ENCODE results near the gene ZNF787. TPM values are rescaled to one million over a fixed set of nuclear protein-coding genes. Genes with fewer than 3 reads are reported as not detected.

Gene ZNF787
- total and polyA plus RNA-seq, 4 donors = 2.9 to 23.6 (median 18.8) TPM

DNA sequence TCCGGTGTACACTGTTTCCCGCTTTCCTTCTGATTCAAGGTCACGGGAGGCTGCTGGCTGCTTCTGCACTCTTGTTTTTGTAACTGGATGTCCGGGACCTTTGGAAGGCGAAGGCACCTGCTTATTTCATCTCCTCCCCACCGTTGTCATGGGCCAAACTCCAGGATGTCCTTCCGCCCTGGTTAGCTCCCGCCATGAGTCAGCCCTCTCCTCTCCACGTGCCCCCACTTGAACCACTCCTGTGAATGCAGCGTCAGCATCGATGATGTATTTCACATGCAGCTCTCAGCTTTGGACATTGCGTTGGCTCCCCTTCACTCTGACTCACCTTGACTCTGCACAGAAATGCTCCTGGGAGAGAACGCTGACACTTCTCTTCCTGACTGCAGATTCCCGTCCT is 49.2 kb upstream of the ZNF787 start:
- Histone ChIP-seq H3K9me3 (ENCODE audit: control insufficient read depth in 4 of 4, low read length in 3 of 4) (no peaks in the 10 kb centered on the region), H3K36me3 (ENCODE audit: control insufficient read depth in 4 of 4, insufficient read depth in 3 of 4, low read depth in 1 of 4, low read length in 3 of 4) (no peaks in the 10 kb centered on the region), H3K27me3 (ENCODE audit: control insufficient read depth in 4 of 4, insufficient read depth in 4 of 4, low read length in 3 of 4) (no peaks in the 10 kb centered on the region), H3K9ac (ENCODE audit: low read depth in 1 of 2, low read length in 2 of 2) (no peak overlapping the region), H3K4me1 (ENCODE audit: control insufficient read depth in 4 of 4, insufficient read depth in 4 of 4, low read length in 3 of 4) (peaks cover under 1 to 12% (median 2%) of the 10 kb centered on the region in 4 donors), H3K4me3 (ENCODE audit: low read depth in 1 of 3, low read length in 3 of 3) (no peak overlapping the region), H3K27ac (ENCODE audit: low read depth in 1 of 2, low read length in 2 of 2) (no peak overlapping the region)
- no peak for TF ChIP-seq GABPA (IDR thresholded peaks at IDR 0.05 in 1 of 2, conservative IDR thresholded peaks at IDR 0.05 in 1 of 2)
- 75% methylated on average over 14 of the region's 14 CpGs for WGBS
- no peak for DNase-seq (ENCODE audit: low spot score)

DNA sequence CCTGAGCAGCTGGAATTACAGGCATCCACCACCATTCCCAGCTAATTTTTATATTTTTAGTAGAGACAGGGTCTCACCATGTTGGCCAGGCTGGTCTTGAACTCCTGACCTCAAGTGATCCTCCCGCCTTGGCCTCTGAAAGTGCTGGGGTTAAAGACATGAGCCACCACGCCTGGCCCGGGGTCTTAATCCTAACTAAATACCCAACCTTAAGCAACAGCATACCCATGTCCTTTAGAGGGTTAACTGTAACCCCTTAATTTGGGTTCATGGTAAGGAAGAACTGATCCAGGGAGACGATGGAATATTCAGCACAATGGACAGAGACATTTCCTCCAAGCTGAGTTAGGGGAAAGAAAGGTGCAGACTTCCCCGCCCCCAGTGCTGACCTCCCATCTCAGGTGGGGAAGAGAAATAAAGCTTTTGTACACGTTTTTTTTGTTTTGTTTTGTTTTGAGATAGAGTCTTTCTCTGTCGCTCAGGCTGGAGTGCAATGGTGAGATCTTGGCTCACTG is 46.0 kb upstream of the ZNF787 start:
- no peaks in the 10 kb centered on the region for H3K9me3 ChIP-seq (ENCODE audit: control insufficient read depth in 4 of 4, low read length in 3 of 4)
- no peak for DNase-seq (ENCODE audit: low spot score)
- H3K9ac ChIP-seq (ENCODE audit: low read depth in 1 of 2, low read length in 2 of 2) = no peak overlapping the region
- H3K4me1 ChIP-seq (ENCODE audit: control insufficient read depth in 4 of 4, insufficient read depth in 4 of 4, low read length in 3 of 4) = peaks cover 0 to 5% (median 2%) of the 10 kb centered on the region in 4 donors
- 49% methylated on average over 7 of the region's 7 CpGs for WGBS
- no peak overlapping the region for H3K4me3 ChIP-seq (ENCODE audit: low read depth in 1 of 3, low read length in 3 of 3)
- H3K27me3 ChIP-seq (ENCODE audit: control insufficient read depth in 4 of 4, insufficient read depth in 4 of 4, low read length in 3 of 4) = no peaks in the 10 kb centered on the region
- no peak overlapping the region for H3K27ac ChIP-seq (ENCODE audit: low read depth in 1 of 2, low read length in 2 of 2)
- TF ChIP-seq HNF4A (conservative IDR thresholded peaks at IDR 0.05) = no peak
- peak; percentile 97 for TF ChIP-seq REST (IDR thresholded peaks at IDR 0.05)
- H3K36me3 ChIP-seq (ENCODE audit: control insufficient read depth in 4 of 4, insufficient read depth in 3 of 4, low read depth in 1 of 4, low read length in 3 of 4) = no peaks in the 10 kb centered on the region

DNA sequence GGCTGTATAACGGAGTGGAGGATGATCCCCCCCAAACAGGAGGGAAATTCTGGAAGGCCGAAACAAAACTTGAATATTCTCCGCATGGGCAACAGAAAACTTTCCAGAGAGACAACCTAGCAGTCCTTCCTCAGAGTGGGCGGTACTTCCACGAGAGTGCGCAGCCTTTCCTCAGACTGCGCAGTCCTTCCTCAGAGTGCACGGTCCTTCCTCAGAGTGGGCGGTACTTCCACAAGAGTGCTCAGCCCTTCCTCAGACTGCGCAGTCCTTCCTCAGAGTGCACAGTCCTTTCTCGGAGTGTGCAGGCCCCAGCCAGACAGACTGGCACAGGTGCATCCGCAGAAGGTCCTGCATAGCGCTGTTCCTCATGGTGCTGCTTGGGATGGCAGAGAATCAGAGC is 42.0 kb upstream of the ZNF787 start:
- 94% methylated on average over 13 of the region's 13 CpGs for WGBS
- no peak overlapping the region for H3K9ac ChIP-seq (ENCODE audit: low read depth in 1 of 2, low read length in 2 of 2)
- peaks cover 4 to 25% (median 15%) of the 10 kb centered on the region in 4 donors for H3K36me3 ChIP-seq (ENCODE audit: control insufficient read depth in 4 of 4, insufficient read depth in 3 of 4, low read depth in 1 of 4, low read length in 3 of 4)
- H3K4me3 ChIP-seq (ENCODE audit: low read depth in 1 of 3, low read length in 3 of 3) = no peak overlapping the region
- TF ChIP-seq TAF1 (conservative IDR thresholded peaks at IDR 0.05) (no peak), MAX (IDR thresholded peaks at IDR 0.05) (no peak), JUND (IDR thresholded peaks at IDR 0.05) (no peak), GABPA (IDR thresholded peaks at IDR 0.05 in 1 of 2, conservative IDR thresholded peaks at IDR 0.05 in 1 of 2) (no peak), ZBTB33 (IDR thresholded peaks at IDR 0.05) (no peak), FOXA1 (IDR thresholded peaks at IDR 0.05) (no peak), NR2F2 (IDR thresholded peaks at IDR 0.05) (no peak), HNF4G (IDR thresholded peaks at IDR 0.05) (no peak)
- H3K27me3 ChIP-seq (ENCODE audit: control insufficient read depth in 4 of 4, insufficient read depth in 4 of 4, low read length in 3 of 4) = no peaks in the 10 kb centered on the region
- H3K9me3 ChIP-seq (ENCODE audit: control insufficient read depth in 4 of 4, low read length in 3 of 4) = no peaks in the 10 kb centered on the region
- no peak for DNase-seq (ENCODE audit: low spot score)
- H3K27ac ChIP-seq (ENCODE audit: low read depth in 1 of 2, low read length in 2 of 2) = no peak overlapping the region
- H3K4me1 ChIP-seq (ENCODE audit: control insufficient read depth in 4 of 4, insufficient read depth in 4 of 4, low read length in 3 of 4) = no peaks in the 10 kb centered on the region

Measured in liver (tissue), 9 donors.